NCI-H446 treated with DMSO at 0.1 percent for 48 hours (cell line): ENCODE measurements around the gene MIDN.
A peak's percentile ranks its signal among the peaks of the same experiment; 100 is the strongest.

Source experiments
- DNase-seq: peaks from one replicate; lab custom pipeline; 2025; lab: John Stamatoyannopoulos, UW

Gene MIDN

GRCh38 chr19:1233115-1233667 is 15.2 kb upstream of the MIDN start:
- no peak for DNase-seq

GRCh38 chr19:1234051-1234954 is 14.1 kb upstream of the MIDN start:
- DNase-seq: no peak

GRCh38 chr19:1234955-1235380 is 13.4 kb upstream of the MIDN start:
- no peak for DNase-seq

GRCh38 chr19:1235625-1236538 is 12.5 kb upstream of the MIDN start:
- DNase-seq: no peak

GRCh38 chr19:1236576-1236975 is 11.8 kb upstream of the MIDN start:
- DNase-seq: no peak

GRCh38 chr19:1237027-1237659 is 11.2 kb upstream of the MIDN start:
- DNase-seq: no peak

- no peak for DNase-seq
Observed at GRCh38 chr19:1237754-1238368, 10.5 kb upstream of the MIDN start, which contains the start of gene CBARP. Gene CBARP, minus strand, starts transcription at chr19:1238005. Its CDS starts 1,905 bp downstream, at chr19:1236100.

GRCh38 chr19:1238369-1239303 is 9.7 kb upstream of the MIDN start:
- DNase-seq: no peak

- no peak for DNase-seq
Observed at GRCh38 chr19:1239420-1239795, 9.0 kb upstream of the MIDN start.

GRCh38 chr19:1239796-1240737 is 8.3 kb upstream of the MIDN start:
- peak; percentile 75 for DNase-seq

- no peak for DNase-seq
Observed at GRCh38 chr19:1240925-1241324, 7.5 kb upstream of the MIDN start.

GRCh38 chr19:1241417-1242095 is 6.8 kb upstream of the MIDN start, which contains the start of gene ATP5F1D:
Gene ATP5F1D, plus strand, starts transcription at chr19:1241751. Its CDS starts 100 bp downstream, at chr19:1241851.
- DNase-seq: peak; percentile 88

GRCh38 chr19:1243768-1244692 is 4.4 kb upstream of the MIDN start:
- DNase-seq: peak; percentile 69

GRCh38 chr19:1244693-1245451 is 3.5 kb upstream of the MIDN start:
- peak; percentile 35 for DNase-seq

GRCh38 chr19:1245494-1246264 is 2.7 kb upstream of the MIDN start:
- DNase-seq: no peak
